Measurements from ENCODE around the gene L3MBTL3. TPM values are rescaled to one million over a fixed set of nuclear protein-coding genes. Genes with fewer than 3 reads are reported as not detected.

The L3MBTL3 gene
- total RNA-seq, 1 experiment from 2014 or later, result 4.7 TPM

GRCh38 chr6:130033949-130034348 lies 15.6 kb downstream of the L3MBTL3 start:
- H3K9me3 Mint-ChIP-seq, result no peaks in the 10 kb centered on the region
- no peaks in the 10 kb centered on the region for H4K20me1 ChIP-seq (ENCODE audit: control insufficient read depth, insufficient read depth, insufficient read length)
- no peak overlapping the region for H2BK12ac ChIP-seq (ENCODE audit: insufficient read length, low read depth, low read length)
- H3K27me3 Mint-ChIP-seq (ENCODE audit: low read depth), result no peaks in the 10 kb centered on the region
- no peak overlapping the region for H3K27ac ChIP-seq (ENCODE audit: insufficient read length, low read depth, low read length)
- no peak overlapping the region for H3K4me3 Mint-ChIP-seq
- no peak overlapping the region for H2AFZ ChIP-seq (ENCODE audit: low read length)
- H3K79me1 ChIP-seq (ENCODE audit: insufficient read depth, low read depth, low read length, poor library complexity, severe bottlenecking), result peaks cover 3% of the 10 kb centered on the region
- no peaks in the 10 kb centered on the region for H3K23me2 ChIP-seq (ENCODE audit: insufficient read length, low read depth, low read length, poor library complexity, severe bottlenecking)
- H2BK20ac ChIP-seq (ENCODE audit: low read depth, low read length, poor library complexity, severe bottlenecking), result no peak overlapping the region
- H3K4me1 Mint-ChIP-seq, result peaks cover 3 to 15% of the 10 kb centered on the region in 2 experiments
- no peak for TF ChIP-seq CTCF (conservative IDR thresholded peaks at IDR 0.05)
- H2BK5ac ChIP-seq (ENCODE audit: insufficient read length, low read length), result no peak overlapping the region
- no peak overlapping the region for H2BK120ac ChIP-seq (ENCODE audit: low read depth, low read length, poor library complexity, severe bottlenecking)
- no peak overlapping the region for H3K14ac ChIP-seq (ENCODE audit: insufficient read depth, low read length)
- no peak overlapping the region for H3K18ac ChIP-seq (ENCODE audit: insufficient read length, low read depth, low read length)
- H4K91ac ChIP-seq (ENCODE audit: insufficient read length, low read depth, low read length), result no peak overlapping the region
- no peak overlapping the region for H3K56ac ChIP-seq (ENCODE audit: insufficient read length, low read depth, low read length)
- H3K9me3 ChIP-seq (ENCODE audit: control insufficient read depth, low read depth, low read length), result no peaks in the 10 kb centered on the region
- no peak overlapping the region for H3K4ac ChIP-seq (ENCODE audit: low read depth, low read length)
- H3K4me1 ChIP-seq (ENCODE audit: insufficient read depth, low read length), result no peaks in the 10 kb centered on the region; the same call in 1 of the 2 replicates
- no peak overlapping the region for H2BK15ac ChIP-seq (ENCODE audit: low read depth, low read length)
- peak overlapping the region in 1 of 3 experiments; percentile 5; a peak in 2 of 7 replicates for H3K27ac Mint-ChIP-seq
- H3T11ph ChIP-seq (ENCODE audit: low read length), result no peak overlapping the region
- H4K8ac ChIP-seq (replicated peaks; ENCODE audit: insufficient read length, low read depth, low read length), result no peak overlapping the region
- H3K27me3 ChIP-seq (ENCODE audit: insufficient read depth, low read length), result no peaks in the 10 kb centered on the region
- no peak overlapping the region for H2AK5ac ChIP-seq (ENCODE audit: insufficient read length, low read length)
- H4K5ac ChIP-seq (ENCODE audit: insufficient read length, low read depth, low read length), result no peak overlapping the region
- H3K36me3 Mint-ChIP-seq (ENCODE audit: insufficient read depth in 1 of 3, low read depth in 3 of 3), result peaks cover 2 to 8% (median 5%) of the 10 kb centered on the region in 3 experiments; a peak in 4 of 7 replicates
- no peak overlapping the region for H3K9ac ChIP-seq (ENCODE audit: extremely low read depth, insufficient read length, low read length)
- H3K79me2 ChIP-seq (ENCODE audit: insufficient read depth, low read length), result no peaks in the 10 kb centered on the region
- no CpG with 5 or more reads among the region's 5 CpGs for WGBS (ENCODE audit: extremely low coverage, insufficient read length, low lambda C conversion rate)
- no peak overlapping the region for H3K23ac ChIP-seq (ENCODE audit: insufficient read length, low read depth, low read length)
- no peak for DNase-seq
- H3K4me2 ChIP-seq (ENCODE audit: insufficient read depth, insufficient read length, low read length), result no peak overlapping the region
